Renal pelvis (tissue), 4 donors: ENCODE measurements around the gene PNLIPRP1. TPM values are rescaled to one million over a fixed set of nuclear protein-coding genes. Genes with fewer than 3 reads are reported as not detected.

Experiments
- DNase-seq: peaks from one replicate; pipeline ENCODE4 v3.0.0-alpha.2; 2013
- polyA plus RNA-seq, 3 donors: library from polyadenylated mRNA; unstranded; fragments of 120-200 nt; gene quantifications; one replicate each; pipeline ENCODE4 v1.2.1, GENCODE V29; 2013; ENCODE audit not compliant: insufficient read length in 3 of 3

PNLIPRP1 gene
- polyA plus RNA-seq, 3 donors, result 0.24 to 0.42 TPM; not detected in 1

DNA sequence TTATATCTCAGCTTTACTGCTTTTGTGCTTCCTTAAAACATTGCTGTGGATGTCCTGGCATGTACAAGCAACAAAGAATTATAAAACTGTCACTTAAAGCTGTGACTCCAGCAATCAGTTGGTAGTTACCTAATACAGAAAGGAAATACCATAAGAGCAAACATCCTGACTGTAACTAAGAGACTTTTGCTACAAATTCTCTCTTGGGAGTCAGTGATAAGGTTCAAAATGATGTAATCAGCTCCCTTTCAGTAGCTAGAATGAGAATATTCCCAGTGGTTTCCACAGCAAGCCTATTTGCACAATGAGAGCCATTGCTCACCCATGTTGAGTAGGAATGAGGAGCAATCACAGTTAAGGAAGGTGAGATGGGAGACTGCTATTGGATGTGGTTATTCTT is 7.6 kb downstream of the PNLIPRP1 start:
- no peak for DNase-seq

GRCh38 chr10:116599991-116600390 is 9.2 kb downstream of the PNLIPRP1 start:
- no peak for DNase-seq

DNA sequence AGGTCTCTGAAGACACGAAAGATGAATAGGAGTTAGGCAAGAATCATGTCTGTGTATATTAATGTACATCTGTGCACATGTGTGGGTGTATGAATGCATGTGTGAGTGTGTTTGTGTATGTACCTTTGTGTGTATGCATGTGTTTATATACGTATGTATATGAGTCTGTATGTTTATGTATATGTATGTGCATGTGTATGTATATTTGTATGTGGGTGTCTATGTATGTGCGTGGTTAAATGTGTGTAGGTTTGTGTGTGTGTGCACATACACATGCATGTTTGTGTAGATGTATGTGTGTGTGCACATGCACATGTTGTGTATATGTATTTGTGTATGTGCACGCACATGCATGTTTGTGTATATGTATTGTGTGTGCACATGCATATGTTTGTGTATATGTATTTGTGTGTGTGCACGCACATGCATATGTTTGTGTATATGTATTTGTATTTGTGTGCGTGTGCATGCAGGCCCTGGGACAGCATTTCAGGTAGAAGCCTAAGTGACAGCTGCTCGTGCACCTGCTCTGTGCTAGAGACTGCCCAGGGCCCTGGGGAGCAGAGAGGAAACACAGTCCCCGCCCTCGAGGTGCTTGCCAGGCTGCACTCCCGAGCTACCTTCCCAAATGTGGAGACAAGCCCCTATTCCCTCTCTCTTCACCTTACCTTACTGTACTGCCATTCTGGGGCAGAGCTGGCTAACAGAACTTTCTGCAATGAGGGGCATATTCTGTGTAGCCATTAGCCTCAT is 12.1 kb downstream of the PNLIPRP1 start:
- DNase-seq, result no peak

DNA sequence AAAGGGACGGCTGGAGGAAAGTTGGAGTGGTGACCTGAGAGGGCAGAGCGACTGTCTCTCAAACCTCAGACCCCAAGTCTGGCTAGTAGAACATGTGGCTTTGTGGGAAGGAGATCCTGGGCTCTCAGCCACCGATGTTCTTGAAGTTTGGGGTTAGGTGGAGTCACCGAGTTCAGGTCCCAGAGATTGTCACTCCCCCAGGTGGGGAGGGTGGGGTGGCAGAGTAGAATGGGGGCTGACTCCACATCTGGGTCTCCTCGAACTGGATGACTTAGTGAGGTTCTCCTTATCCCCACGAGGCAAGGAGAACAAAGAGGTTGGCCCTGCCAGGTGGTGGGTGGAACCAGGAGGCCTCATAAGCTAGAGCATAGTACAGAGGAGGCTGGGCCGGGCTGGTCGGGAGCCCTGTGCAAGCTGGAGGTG is 15.3 kb downstream of the PNLIPRP1 start:
- no peak for DNase-seq

DNA sequence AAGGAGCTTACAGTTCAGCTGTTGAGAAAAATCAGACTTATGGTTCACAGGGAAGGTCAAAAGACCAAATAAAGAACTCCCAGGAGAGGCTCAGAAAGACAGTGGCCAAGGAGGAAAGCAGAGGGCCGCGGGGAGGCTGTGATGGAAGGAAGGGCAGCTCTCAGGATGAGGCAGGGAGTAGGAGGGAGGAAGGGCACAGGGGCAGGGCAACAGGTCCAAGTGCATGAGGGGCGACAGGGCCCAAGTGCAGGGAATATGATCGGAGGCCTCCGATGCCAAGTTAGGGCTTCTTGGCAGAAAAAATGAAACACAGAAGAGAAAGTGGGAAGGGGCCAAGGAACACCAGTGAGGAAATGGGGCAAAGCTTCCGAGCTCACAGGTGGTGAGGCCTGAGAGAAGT is 16.6 kb downstream of the PNLIPRP1 start:
- no peak for DNase-seq

GRCh38 chr10:116608686-116609594 is 18.2 kb downstream of the PNLIPRP1 start:
- no peak for DNase-seq

- no peak for DNase-seq
Observed at GRCh38 chr10:116610443-116611152, 19.8 kb downstream of the PNLIPRP1 start.

- DNase-seq, result no peak
Observed at GRCh38 chr10:116611153-116611545, 20.4 kb downstream of the PNLIPRP1 start.

DNA sequence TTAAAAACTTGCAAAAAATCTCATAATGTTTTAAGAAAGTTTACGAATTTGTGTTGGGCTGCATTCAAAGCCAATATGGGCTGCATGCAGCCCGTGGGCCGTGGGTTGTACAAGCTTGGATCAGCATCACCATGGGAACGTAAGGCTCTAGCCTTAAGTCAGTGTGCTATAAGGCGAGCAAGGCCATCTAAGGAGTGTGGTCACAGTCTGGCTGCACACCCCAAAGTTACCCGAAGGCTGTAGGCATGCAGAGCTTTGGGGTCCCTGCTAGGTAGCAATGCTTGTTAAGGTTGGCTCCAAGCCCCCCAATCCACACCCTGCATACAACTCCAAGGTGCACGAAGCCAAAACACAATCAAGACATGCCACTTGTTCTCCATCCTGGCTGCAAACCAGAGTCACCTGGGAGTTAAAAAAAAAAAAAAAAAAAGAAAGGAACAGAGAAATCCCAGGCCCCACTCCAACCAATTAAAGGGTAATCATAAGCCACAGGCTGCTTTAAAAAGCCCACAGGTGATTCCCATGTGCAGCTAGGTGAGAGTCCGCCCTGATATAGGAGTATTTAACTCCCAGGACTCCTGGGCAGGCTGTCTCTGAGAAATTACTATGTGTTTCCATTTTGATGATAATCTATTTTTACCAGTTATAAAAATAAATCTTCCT is 21.5 kb downstream of the PNLIPRP1 start:
- DNase-seq, result no peak

GRCh38 chr10:116613471-116613870 is 22.7 kb downstream of the PNLIPRP1 start:
- DNase-seq, result no peak

GRCh38 chr10:116614796-116615195 is 24.0 kb downstream of the PNLIPRP1 start:
- no peak for DNase-seq

GRCh38 chr10:116615199-116615776 is 24.5 kb downstream of the PNLIPRP1 start:
- no peak for DNase-seq

DNA sequence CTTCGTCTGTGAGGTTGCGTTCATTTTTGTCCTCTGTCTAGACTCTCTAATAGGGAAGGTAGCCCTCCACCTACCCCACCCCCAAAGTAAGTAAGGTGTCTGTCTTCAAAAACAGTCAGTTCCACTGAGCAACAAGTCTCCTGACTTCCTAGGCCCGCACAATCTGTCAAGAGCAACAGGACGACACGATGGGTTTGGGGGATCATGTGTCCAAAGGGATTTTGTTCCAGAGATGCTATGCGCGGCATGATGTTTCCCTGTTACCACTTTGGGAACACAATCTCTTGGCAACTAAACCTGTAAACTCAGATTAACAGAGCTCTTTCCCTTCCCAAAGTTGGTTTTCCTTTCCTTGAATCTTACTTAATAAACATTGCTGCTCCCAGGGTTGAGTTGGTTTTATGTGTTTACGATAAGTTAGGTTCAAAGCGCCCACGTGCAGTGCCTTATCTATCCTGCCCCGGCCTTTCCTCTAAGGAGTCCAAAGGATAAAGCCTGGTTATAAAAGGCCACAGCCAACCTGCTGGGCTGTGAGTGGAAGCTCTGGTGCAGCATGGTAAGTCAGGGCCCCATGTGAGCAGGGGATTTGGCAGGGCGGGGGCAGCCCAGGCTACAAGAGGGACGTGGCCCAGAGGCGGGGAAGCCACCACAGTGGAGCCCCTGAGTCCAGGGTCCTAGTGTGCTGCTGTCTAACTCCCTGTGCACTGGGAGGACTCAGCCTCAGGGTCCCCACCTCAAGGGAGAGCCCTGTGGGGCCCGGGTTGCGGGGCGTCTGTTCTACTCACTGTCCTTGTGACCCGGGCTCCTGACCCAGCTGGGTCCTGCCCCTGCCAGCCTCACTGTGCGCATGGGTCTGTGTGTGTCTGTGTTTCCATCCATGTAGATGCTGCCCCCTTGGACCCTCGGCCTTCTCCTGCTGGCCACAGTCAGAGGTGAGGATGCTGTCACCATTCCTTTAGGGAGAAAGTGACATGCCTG is 30.0 kb downstream of the PNLIPRP1 start, which contains the start of gene PNLIPRP2:
PNLIPRP2 (plus strand) TSS at position 531 of the 978 bp plus-strand sequence.
- DNase-seq, result no peak

GRCh38 chr10:116621476-116621875 is 30.7 kb downstream of the PNLIPRP1 start:
- DNase-seq, result no peak

DNA sequence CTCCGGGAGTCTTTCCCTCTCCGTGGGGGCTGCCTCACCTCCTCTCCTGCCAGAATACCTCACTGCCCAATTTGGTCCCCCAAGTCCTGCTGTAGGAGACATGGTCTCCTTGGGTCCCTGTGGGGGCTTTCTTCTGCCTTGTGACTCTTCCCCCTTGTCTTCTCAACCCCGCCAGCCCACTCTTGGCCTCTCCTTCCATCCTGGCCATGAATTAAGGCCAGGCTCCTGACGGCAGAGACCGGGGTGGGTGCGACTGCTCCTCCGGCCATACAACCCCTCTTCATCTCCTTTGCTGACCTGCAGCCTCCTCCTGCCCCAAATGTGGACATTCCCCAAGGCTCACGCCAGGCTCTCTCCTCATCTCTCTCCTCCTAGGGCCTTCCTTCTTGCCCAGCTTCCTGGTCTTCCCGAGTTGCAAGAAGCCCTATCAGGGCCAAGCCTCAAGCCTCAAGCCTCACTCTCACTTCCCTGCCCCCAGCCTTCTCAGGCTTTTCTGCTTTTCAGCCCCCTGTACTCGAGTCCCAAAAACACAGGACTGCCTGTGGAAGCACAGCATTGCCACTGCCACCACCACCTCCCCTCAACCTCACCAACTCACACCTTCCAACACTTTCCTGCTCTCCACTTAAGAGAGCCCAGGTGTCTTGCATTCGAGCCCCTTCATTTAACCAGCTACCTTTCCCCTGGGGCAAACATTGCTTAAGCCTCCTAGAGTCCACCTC is 31.3 kb downstream of the PNLIPRP1 start:
- no peak for DNase-seq

GRCh38 chr10:116625845-116626244 is 35.1 kb downstream of the PNLIPRP1 start:
- no peak for DNase-seq

DNA sequence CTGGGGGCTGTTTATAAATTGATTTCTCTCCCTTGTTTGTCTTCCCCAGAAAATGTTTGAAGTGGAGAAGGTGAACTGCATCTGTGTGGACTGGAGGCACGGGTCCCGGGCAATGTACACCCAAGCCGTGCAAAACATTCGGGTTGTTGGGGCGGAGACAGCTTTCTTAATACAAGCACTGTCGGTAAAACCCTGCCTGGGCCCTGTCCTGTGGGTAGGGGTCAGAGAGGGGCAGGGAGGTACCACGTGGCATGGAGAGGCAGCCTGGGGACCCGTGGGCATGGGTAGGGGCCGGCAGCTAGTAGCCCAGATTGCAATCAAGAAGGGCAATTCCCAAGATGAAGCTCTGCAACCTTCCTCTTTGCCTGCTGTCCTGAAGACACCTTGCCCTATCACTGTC is 36.1 kb downstream of the PNLIPRP1 start:
- DNase-seq, result no peak

- no peak for DNase-seq
Observed at GRCh38 chr10:116627386-116627933, 36.7 kb downstream of the PNLIPRP1 start.

DNA sequence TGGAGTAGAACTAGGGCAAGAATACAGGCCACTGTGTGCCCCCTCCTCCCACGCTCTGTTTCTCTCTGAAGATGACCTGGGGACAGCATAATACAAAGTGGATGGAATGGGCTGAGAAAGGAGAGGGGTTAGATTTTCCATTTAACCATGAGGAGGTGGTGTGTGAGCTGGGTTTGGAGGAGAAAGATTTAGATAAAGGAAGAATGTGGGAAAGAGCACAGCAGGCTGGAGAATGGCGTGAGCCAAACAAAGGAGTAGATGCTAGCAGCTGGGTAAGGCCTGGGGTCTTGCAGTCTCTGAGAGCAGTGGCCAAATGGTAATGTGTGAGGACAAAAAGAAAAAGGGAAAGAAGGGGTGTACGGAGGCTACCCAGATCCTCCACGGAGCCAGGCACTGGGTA is 38.6 kb downstream of the PNLIPRP1 start:
- no peak for DNase-seq
